ENCODE results near the gene YDJC.

YDJC gene

DNA sequence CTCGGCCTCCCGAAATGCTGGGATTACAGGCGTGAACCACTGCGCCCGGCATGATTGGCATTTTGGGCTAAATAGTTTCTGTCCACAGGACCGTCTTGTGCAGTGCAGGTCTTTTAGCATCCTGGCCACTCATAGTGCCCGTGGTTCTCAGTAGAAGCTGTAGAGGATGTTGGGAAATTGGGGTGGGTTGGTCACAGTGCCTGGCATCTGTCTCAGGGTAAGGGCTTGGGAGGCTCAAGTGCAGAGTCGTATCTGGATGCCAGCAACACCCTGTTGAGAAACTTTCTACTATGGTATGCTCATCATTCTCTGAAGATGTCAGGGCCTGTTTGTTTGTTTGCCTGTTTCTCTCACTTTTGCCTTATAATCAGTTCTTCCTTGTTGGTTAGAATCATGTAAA lies 40.4 kb downstream of the YDJC start:
- TF ChIP-seq, protein P1, sequence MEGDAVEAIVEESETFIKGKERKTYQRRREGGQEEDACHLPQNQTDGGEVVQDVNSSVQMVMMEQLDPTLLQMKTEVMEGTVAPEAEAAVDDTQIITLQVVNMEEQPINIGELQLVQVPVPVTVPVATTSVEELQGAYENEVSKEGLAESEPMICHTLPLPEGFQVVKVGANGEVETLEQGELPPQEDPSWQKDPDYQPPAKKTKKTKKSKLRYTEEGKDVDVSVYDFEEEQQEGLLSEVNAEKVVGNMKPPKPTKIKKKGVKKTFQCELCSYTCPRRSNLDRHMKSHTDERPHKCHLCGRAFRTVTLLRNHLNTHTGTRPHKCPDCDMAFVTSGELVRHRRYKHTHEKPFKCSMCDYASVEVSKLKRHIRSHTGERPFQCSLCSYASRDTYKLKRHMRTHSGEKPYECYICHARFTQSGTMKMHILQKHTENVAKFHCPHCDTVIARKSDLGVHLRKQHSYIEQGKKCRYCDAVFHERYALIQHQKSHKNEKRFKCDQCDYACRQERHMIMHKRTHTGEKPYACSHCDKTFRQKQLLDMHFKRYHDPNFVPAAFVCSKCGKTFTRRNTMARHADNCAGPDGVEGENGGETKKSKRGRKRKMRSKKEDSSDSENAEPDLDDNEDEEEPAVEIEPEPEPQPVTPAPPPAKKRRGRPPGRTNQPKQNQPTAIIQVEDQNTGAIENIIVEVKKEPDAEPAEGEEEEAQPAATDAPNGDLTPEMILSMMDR (IDR thresholded peaks at IDR 0.05; ENCODE audit: borderline replicate concordance, extremely low read depth, low read length, poor library complexity, severe bottlenecking): no peak
- no peak for TF ChIP-seq EZH2 (IDR thresholded peaks at IDR 0.05; ENCODE audit: borderline replicate concordance, low read depth, low read length, severe bottlenecking)
- H3K4me1 ChIP-seq (ENCODE audit: insufficient read depth, low read length): no peaks in the 10 kb centered on the region
- ATAC-seq (ENCODE audit: insufficient read depth, low read depth) (no peak), DNase-seq (no peak)
- no peak overlapping the region for H3K4me2 ChIP-seq (ENCODE audit: insufficient read depth, low read length)
- no peak overlapping the region for H2AFZ ChIP-seq (ENCODE audit: low read depth, low read length)
- peaks cover 56% of the 10 kb centered on the region for H3K36me3 ChIP-seq (ENCODE audit: insufficient read depth, low read length)
- H3K9ac ChIP-seq (ENCODE audit: low read depth, low read length): no peak overlapping the region
- no peak overlapping the region for H3K27ac ChIP-seq (ENCODE audit: low read length)
- H3K9me3 ChIP-seq (ENCODE audit: insufficient read depth, low read length, severe bottlenecking): no peaks in the 10 kb centered on the region
- peaks cover 98% of the 10 kb centered on the region for H3K79me2 ChIP-seq (ENCODE audit: insufficient read depth, low read length)
- no peaks in the 10 kb centered on the region for H3K27me3 ChIP-seq (ENCODE audit: insufficient read depth, low read length, poor library complexity)
- peaks cover 91% of the 10 kb centered on the region for H4K20me1 ChIP-seq (ENCODE audit: insufficient read depth, low read length)
- H3K4me3 ChIP-seq (ENCODE audit: low read depth in 1 of 2, low read length in 2 of 2): no peak overlapping the region

DNA sequence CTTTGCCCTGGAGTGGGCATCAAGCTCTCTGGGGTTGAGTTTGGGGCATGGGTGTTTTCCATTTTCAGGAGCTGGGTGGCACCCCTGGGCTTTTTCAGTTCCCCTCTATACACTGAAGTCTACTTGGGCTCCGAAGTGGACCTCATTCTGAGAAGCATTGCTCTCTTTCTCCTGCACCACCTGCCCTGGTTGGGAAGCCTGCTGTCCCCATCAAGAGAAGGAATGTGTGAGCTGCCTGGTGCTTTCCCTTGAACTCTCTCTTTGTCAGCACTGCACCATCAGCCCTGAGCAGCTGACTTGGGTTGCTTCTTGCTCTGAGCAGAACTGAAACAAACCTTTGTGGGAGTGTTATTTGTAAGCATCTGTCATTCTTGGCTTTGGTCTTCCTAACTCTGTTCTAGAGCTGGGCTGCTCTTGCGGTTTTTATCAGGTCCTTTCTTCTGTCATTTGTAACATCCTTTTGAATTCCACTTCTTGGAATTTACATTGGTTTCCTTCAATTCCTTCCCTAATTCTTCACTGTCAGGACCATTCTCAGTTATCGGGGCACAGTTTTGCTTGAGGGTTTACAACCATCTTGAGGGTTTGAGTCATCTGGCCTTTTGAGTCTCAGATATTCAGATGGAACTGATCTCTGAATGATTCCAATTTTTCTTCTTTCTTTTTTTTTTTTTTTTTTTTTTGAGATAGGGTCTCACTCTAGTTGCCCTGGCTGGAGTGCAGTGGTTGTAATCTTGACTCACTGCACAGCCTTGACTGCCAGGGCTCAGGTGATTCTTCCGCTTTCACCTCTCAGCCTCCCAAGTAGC lies 41.8 kb downstream of the YDJC start:
- peaks cover 47% of the 10 kb centered on the region for H3K36me3 ChIP-seq (ENCODE audit: insufficient read depth, low read length)
- H2AFZ ChIP-seq (ENCODE audit: low read depth, low read length): no peak overlapping the region
- H3K4me3 ChIP-seq (ENCODE audit: low read depth in 1 of 2, low read length in 2 of 2): no peak overlapping the region
- no peak overlapping the region for H3K9ac ChIP-seq (ENCODE audit: low read depth, low read length)
- peak; percentile 75 for ATAC-seq (ENCODE audit: insufficient read depth, low read depth)
- H3K4me1 ChIP-seq (ENCODE audit: insufficient read depth, low read length): no peaks in the 10 kb centered on the region
- no peak for TF ChIP-seq EZH2 (IDR thresholded peaks at IDR 0.05; ENCODE audit: borderline replicate concordance, low read depth, low read length, severe bottlenecking)
- TF ChIP-seq, protein P1 (IDR thresholded peaks at IDR 0.05; ENCODE audit: borderline replicate concordance, extremely low read depth, low read length, poor library complexity, severe bottlenecking): no peak
- no peaks in the 10 kb centered on the region for H3K9me3 ChIP-seq (ENCODE audit: insufficient read depth, low read length, severe bottlenecking)
- peak; percentile 18 for DNase-seq
- no peaks in the 10 kb centered on the region for H3K27me3 ChIP-seq (ENCODE audit: insufficient read depth, low read length, poor library complexity)
- peaks cover 85% of the 10 kb centered on the region for H4K20me1 ChIP-seq (ENCODE audit: insufficient read depth, low read length)
- H3K27ac ChIP-seq (ENCODE audit: low read length): no peak overlapping the region
- H3K4me2 ChIP-seq (ENCODE audit: insufficient read depth, low read length): no peak overlapping the region
- H3K79me2 ChIP-seq (ENCODE audit: insufficient read depth, low read length): peaks cover 97% of the 10 kb centered on the region

DNA sequence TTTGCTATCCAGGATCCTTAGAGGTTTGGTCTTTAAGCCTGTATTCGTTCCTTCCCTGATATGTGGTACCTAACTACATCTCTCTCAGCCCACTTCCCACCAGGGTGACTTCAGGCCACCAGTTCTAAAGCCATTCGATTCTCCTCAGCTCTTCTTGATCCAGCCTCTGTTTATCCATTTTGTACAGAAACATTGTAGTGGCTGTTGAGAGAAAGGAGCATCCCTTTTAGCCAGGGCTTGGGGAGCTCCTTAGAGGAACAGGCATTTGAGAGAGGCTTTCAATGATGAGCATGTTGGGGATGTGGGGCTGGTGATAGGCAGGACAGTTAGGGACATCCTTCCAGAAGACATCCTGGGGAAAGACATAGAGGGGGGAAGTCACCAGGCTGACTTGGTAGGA lies 44.4 kb downstream of the YDJC start:
- Histone ChIP-seq H3K4me2 (ENCODE audit: insufficient read depth, low read length) (no peak overlapping the region), H3K4me1 (ENCODE audit: insufficient read depth, low read length) (no peaks in the 10 kb centered on the region), H3K9me3 (ENCODE audit: insufficient read depth, low read length, severe bottlenecking) (no peaks in the 10 kb centered on the region), H3K9ac (ENCODE audit: low read depth, low read length) (no peak overlapping the region), H2AFZ (ENCODE audit: low read depth, low read length) (no peak overlapping the region), H3K79me2 (ENCODE audit: insufficient read depth, low read length) (peaks cover 97% of the 10 kb centered on the region), H3K27me3 (ENCODE audit: insufficient read depth, low read length, poor library complexity) (no peaks in the 10 kb centered on the region), H3K27ac (ENCODE audit: low read length) (no peak overlapping the region), H4K20me1 (ENCODE audit: insufficient read depth, low read length) (peaks cover 83% of the 10 kb centered on the region), H3K36me3 (ENCODE audit: insufficient read depth, low read length) (peaks cover 28% of the 10 kb centered on the region), H3K4me3 (ENCODE audit: low read depth in 1 of 2, low read length in 2 of 2) (no peak overlapping the region)
- ATAC-seq (ENCODE audit: insufficient read depth, low read depth): no peak
- TF ChIP-seq, protein P1 (IDR thresholded peaks at IDR 0.05; ENCODE audit: borderline replicate concordance, extremely low read depth, low read length, poor library complexity, severe bottlenecking): no peak
- TF ChIP-seq EZH2 (IDR thresholded peaks at IDR 0.05; ENCODE audit: borderline replicate concordance, low read depth, low read length, severe bottlenecking): no peak
- no peak for DNase-seq
